WTC11 (cell line): Measurements from ENCODE around the gene SRRM5. TPM values are rescaled to one million over a fixed set of nuclear protein-coding genes. Genes with fewer than 3 reads are reported as not detected.

Source experiments
- ATAC-seq: fragments of 200-7000 bp; cut with Tn5 transposase; 2 replicates; pipeline ENCODE4 v1.10.0; 2021; ENCODE audit warnings: mild to moderate bottlenecking, moderate library complexity
- CTCF ChIA-PET: fragments of 300-600 bp; sonication (Branson Sonifier 250); formaldehyde crosslinking; loops from one replicate; lab custom pipeline; 2021; ENCODE audit warnings: antibody characterized with exemption; lab: Charles Lee
- POLR2A ChIA-PET: fragments of 350-600 bp; sonication (Branson Sonifier 250); formaldehyde crosslinking; loops from one replicate; lab custom pipeline; 2021; ENCODE audit warnings: antibody characterized with exemption; lab: Charles Lee
- DNase-seq: peaks from one replicate; pipeline ENCODE4 v3.0.0; 2021; ENCODE audit warnings: low spot score
- H3K27ac Mint-ChIP-seq: 2 replicates; pipeline ENCODE4 v1.8.0; 2021; ENCODE audit warnings: mixed read lengths
- H3K27me3 Mint-ChIP-seq: 2 replicates; pipeline ENCODE4 v1.8.0; 2021; ENCODE audit warnings: low read depth, mild to moderate bottlenecking, moderate library complexity, mixed read lengths
- H3K36me3 Mint-ChIP-seq: 2 replicates; pipeline ENCODE4 v1.8.0; 2021; ENCODE audit warnings: mixed read lengths
- H3K4me1 Mint-ChIP-seq: 2 replicates; pipeline ENCODE4 v1.8.0; 2022; ENCODE audit warnings: mixed read lengths
- H3K4me3 Mint-ChIP-seq: 2 replicates; pipeline ENCODE4 v1.8.0; 2021; ENCODE audit warnings: mild to moderate bottlenecking, moderate library complexity, mixed read lengths
- H3K9me3 Mint-ChIP-seq: 2 replicates; pipeline ENCODE4 v1.8.0; 2021; ENCODE audit warnings: mixed read lengths
- ELF4 ChIP-seq: sonication (generic); formaldehyde crosslinking; IDR thresholded peaks from 2 replicates; pipeline ENCODE4 v1.8.1; 2022; ENCODE audit warnings: low read depth, mild to moderate bottlenecking, moderate library complexity, missing genetic modification reagents
- EMX1 ChIP-seq: fragments of 250-450 bp; sonication (Bioruptor Pico); IDR thresholded peaks from 2 replicates; pipeline ENCODE4 v1.8.0; 2021; ENCODE audit warnings: mild to moderate bottlenecking
- FOXK1 ChIP-seq: sonication (generic); formaldehyde crosslinking; IDR thresholded peaks from 2 replicates; pipeline ENCODE4 v1.8.0; 2022; ENCODE audit warnings: mild to moderate bottlenecking, moderate library complexity, missing genetic modification reagents
- GABPB1 ChIP-seq: sonication (generic); formaldehyde crosslinking; IDR thresholded peaks from 2 replicates; pipeline ENCODE4 v1.8.1; 2023; ENCODE audit warnings: mild to moderate bottlenecking, missing genetic modification reagents
- GRHL2 ChIP-seq: fragments of 250-450 bp; sonication (Bioruptor Pico); IDR thresholded peaks from 2 replicates; pipeline ENCODE4 v1.8.0; 2022; ENCODE audit warnings: mild to moderate bottlenecking, moderate library complexity; ENCODE audit not compliant: insufficient replicate concordance, severe bottlenecking
- NFYB ChIP-seq: sonication (generic); formaldehyde crosslinking; conservative IDR thresholded peaks from 2 replicates; pipeline ENCODE4 v1.8.0; 2022; ENCODE audit warnings: low read depth, missing genetic modification reagents
- PRRX2 ChIP-seq: fragments of 250-450 bp; sonication (Bioruptor Pico); IDR thresholded peaks from 2 replicates; pipeline ENCODE4 v1.8.0; 2021; ENCODE audit warnings: mild to moderate bottlenecking
- RELA ChIP-seq: sonication (generic); formaldehyde crosslinking; IDR thresholded peaks from 2 replicates; pipeline ENCODE4 v1.8.1; 2022; ENCODE audit warnings: missing genetic modification reagents, mild to moderate bottlenecking, borderline replicate concordance
- SP1 ChIP-seq: sonication (generic); formaldehyde crosslinking; conservative IDR thresholded peaks from 2 replicates; pipeline ENCODE4 v1.8.1; 2022; ENCODE audit warnings: missing genetic modification reagents
- ZNF138 ChIP-seq: sonication (generic); formaldehyde crosslinking; conservative IDR thresholded peaks from 2 replicates; pipeline ENCODE4 v1.8.1; 2022; ENCODE audit warnings: mild to moderate bottlenecking, moderate library complexity, missing genetic modification reagents
- ZNF396 ChIP-seq: fragments of 250-450 bp; sonication (Bioruptor Pico); IDR thresholded peaks from 2 replicates; pipeline ENCODE4 v1.8.0; 2021; ENCODE audit warnings: mild to moderate bottlenecking, moderate library complexity, borderline replicate concordance
- total RNA-seq: library from RNA; stranded (reverse); gene quantifications from 3 replicates; pipeline ENCODE4 v1.2.3, GENCODE V29; 2021
- TF ChIP-seq, protein P1 (sequence below): sonication (generic); formaldehyde crosslinking; IDR thresholded peaks from 2 replicates; pipeline ENCODE4 v1.8.1; 2022; ENCODE audit warnings: low read depth, mild to moderate bottlenecking, moderate library complexity, missing genetic modification reagents, borderline replicate concordance
- TF ChIP-seq, protein P2 (sequence below): sonication (generic); formaldehyde crosslinking; IDR thresholded peaks from 2 replicates; pipeline ENCODE4 v1.8.1; 2022; ENCODE audit warnings: missing genetic modification reagents, borderline replicate concordance
- TF ChIP-seq, protein P3 (sequence below): sonication (generic); formaldehyde crosslinking; IDR thresholded peaks from 2 replicates; pipeline ENCODE4 v1.8.0; 2022; ENCODE audit warnings: missing genetic modification reagents
- TF ChIP-seq, protein P4 (sequence below): sonication (generic); formaldehyde crosslinking; IDR thresholded peaks from 2 replicates; pipeline ENCODE4 v1.8.1; 2022; ENCODE audit warnings: mild to moderate bottlenecking, moderate library complexity, missing genetic modification reagents
- TF ChIP-seq, protein P5 (sequence below): sonication (generic); formaldehyde crosslinking; IDR thresholded peaks from 2 replicates; pipeline ENCODE4 v1.8.0; 2022; ENCODE audit warnings: mild to moderate bottlenecking, missing genetic modification reagents
- TF ChIP-seq, protein P6 (sequence below): fragments of 200-600 bp; IDR thresholded peaks from 2 replicates; pipeline ENCODE4 v1.8.0; 2022; ENCODE audit warnings: antibody characterized with exemption
- TF ChIP-seq, protein P7 (sequence below): sonication (generic); formaldehyde crosslinking; conservative IDR thresholded peaks from 2 replicates; pipeline ENCODE4 v1.8.1; 2023; ENCODE audit warnings: mild to moderate bottlenecking, low read depth, missing genetic modification reagents, moderate library complexity
- TF ChIP-seq, protein P8 (sequence below): fragments of 250-450 bp; sonication (Bioruptor Pico); conservative IDR thresholded peaks from 2 replicates; pipeline ENCODE4 v1.9.0; 2021; ENCODE audit warnings: mild to moderate bottlenecking

Gene SRRM5
- total RNA-seq, 1 experiment from 2014 or later: 0.42 TPM

DNA sequence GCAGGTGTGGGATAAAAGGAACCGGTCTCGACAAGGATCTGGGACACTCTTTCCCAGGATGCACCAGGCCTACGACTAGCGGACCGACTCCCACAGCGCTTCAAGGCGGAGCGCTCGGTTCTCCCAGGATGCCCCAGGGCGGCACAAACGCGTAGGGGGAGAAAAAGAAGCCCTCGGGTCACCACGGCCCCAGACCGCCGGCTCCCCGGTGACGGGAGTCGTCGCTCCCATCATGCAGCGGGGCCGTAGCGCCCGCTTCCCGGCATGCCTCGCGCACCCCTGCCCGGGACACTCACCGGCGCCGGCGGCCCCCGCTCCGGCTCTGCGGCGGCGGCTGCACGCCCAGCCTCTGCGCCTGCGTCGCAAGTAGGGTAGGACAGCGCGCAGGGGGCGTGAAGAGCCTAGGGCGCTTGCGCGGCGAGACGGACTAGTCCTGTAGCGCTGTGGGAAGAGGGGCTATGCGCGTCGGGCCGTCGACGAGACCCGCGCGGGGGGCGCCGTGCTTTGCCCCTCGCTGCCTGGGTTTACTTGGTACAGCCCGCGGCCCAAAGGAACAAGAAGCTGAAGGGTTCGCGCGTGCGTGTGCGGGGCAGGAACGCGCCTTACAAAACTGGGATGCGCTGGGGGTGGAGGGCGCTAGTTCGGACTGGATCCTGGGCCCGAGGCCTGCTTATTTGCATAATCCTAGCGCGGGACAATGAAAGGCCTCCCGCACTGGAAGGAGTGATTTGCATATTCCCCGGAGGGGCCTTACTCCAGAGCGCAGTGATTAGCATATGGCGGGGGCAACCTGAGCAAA is 7.6 kb downstream of the SRRM5 start, which contains the start of gene ZNF428:
TSS of gene ZNF428 (minus strand) at position 368 of the 799 bp plus-strand sequence. CDS start 5,325 bp downstream, outside the sequence.
- peaks cover 24% of the 10 kb centered on the region for H3K4me1 Mint-ChIP-seq
- no peaks in the 10 kb centered on the region for H3K36me3 Mint-ChIP-seq
- ChIA-PET POLR2A (interaction anchor here (1.0 kb wide), 1 partner anchor 12 kb away, joined by 3 read pairs; no protein-coding TSS in a partner anchor), CTCF (interaction anchor here (0.6 to 1.3 kb wide), 2 partner anchors 25 to 104 kb away, joined by 4 read pairs; no protein-coding TSS in a partner anchor)
- peak; percentile 93 for DNase-seq
- peak; percentile 81 for ATAC-seq
- peak within 1 kb of the TSS; percentile 97 for H3K27ac Mint-ChIP-seq
- H3K27me3 Mint-ChIP-seq: no peaks in the 10 kb centered on the region; the same call in 1 of the 2 replicates
- peak within 1 kb of the TSS; percentile 74 for H3K4me3 Mint-ChIP-seq
- H3K9me3 Mint-ChIP-seq: no peaks in the 10 kb centered on the region
- TF ChIP-seq, protein P1, sequence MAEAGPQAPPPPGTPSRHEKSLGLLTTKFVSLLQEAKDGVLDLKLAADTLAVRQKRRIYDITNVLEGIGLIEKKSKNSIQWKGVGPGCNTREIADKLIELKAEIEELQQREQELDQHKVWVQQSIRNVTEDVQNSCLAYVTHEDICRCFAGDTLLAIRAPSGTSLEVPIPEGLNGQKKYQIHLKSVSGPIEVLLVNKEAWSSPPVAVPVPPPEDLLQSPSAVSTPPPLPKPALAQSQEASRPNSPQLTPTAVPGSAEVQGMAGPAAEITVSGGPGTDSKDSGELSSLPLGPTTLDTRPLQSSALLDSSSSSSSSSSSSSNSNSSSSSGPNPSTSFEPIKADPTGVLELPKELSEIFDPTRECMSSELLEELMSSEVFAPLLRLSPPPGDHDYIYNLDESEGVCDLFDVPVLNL (CRISPR knock-in tag): no peak
- TF ChIP-seq NFYB (CRISPR knock-in tag) (0 out of 2 replicates have a peak, but pooled peaks have one; percentile 16), GRHL2 (CRISPR knock-in tag) (no peak), RELA (no peak), ZNF396 (CRISPR knock-in tag) (no peak), PRRX2 (CRISPR knock-in tag) (no peak), ELF4 (CRISPR knock-in tag) (0 out of 2 replicates have a peak, but pooled peaks have one; percentile 41), EMX1 (CRISPR knock-in tag) (no peak), GABPB1 (CRISPR knock-in tag) (peak; percentile 56; the same call in 1 of the 2 replicates), FOXK1 (CRISPR knock-in tag) (peak; percentile 54; the same call in 1 of the 2 replicates), SP1 (CRISPR knock-in tag) (peak; percentile 75), ZNF138 (no peak)
- TF ChIP-seq, protein P2, sequence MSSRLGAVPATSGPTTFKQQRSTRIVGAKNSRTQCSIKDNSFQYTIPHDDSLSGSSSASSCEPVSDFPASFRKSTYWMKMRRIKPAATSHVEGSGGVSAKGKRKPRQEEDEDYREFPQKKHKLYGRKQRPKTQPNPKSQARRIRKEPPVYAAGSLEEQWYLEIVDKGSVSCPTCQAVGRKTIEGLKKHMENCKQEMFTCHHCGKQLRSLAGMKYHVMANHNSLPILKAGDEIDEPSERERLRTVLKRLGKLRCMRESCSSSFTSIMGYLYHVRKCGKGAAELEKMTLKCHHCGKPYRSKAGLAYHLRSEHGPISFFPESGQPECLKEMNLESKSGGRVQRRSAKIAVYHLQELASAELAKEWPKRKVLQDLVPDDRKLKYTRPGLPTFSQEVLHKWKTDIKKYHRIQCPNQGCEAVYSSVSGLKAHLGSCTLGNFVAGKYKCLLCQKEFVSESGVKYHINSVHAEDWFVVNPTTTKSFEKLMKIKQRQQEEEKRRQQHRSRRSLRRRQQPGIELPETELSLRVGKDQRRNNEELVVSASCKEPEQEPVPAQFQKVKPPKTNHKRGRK (CRISPR knock-in tag): no peak
- TF ChIP-seq, protein P3, sequence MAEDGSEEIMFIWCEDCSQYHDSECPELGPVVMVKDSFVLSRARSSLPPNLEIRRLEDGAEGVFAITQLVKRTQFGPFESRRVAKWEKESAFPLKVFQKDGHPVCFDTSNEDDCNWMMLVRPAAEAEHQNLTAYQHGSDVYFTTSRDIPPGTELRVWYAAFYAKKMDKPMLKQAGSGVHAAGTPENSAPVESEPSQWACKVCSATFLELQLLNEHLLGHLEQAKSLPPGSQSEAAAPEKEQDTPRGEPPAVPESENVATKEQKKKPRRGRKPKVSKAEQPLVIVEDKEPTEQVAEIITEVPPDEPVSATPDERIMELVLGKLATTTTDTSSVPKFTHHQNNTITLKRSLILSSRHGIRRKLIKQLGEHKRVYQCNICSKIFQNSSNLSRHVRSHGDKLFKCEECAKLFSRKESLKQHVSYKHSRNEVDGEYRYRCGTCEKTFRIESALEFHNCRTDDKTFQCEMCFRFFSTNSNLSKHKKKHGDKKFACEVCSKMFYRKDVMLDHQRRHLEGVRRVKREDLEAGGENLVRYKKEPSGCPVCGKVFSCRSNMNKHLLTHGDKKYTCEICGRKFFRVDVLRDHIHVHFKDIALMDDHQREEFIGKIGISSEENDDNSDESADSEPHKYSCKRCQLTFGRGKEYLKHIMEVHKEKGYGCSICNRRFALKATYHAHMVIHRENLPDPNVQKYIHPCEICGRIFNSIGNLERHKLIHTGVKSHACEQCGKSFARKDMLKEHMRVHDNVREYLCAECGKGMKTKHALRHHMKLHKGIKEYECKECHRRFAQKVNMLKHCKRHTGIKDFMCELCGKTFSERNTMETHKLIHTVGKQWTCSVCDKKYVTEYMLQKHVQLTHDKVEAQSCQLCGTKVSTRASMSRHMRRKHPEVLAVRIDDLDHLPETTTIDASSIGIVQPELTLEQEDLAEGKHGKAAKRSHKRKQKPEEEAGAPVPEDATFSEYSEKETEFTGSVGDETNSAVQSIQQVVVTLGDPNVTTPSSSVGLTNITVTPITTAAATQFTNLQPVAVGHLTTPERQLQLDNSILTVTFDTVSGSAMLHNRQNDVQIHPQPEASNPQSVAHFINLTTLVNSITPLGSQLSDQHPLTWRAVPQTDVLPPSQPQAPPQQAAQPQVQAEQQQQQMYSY (CRISPR knock-in tag): peak; percentile 54
- TF ChIP-seq, protein P4, sequence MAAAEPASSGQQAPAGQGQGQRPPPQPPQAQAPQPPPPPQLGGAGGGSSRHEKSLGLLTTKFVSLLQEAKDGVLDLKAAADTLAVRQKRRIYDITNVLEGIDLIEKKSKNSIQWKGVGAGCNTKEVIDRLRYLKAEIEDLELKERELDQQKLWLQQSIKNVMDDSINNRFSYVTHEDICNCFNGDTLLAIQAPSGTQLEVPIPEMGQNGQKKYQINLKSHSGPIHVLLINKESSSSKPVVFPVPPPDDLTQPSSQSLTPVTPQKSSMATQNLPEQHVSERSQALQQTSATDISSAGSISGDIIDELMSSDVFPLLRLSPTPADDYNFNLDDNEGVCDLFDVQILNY: peak; percentile 90
- TF ChIP-seq, protein P5, sequence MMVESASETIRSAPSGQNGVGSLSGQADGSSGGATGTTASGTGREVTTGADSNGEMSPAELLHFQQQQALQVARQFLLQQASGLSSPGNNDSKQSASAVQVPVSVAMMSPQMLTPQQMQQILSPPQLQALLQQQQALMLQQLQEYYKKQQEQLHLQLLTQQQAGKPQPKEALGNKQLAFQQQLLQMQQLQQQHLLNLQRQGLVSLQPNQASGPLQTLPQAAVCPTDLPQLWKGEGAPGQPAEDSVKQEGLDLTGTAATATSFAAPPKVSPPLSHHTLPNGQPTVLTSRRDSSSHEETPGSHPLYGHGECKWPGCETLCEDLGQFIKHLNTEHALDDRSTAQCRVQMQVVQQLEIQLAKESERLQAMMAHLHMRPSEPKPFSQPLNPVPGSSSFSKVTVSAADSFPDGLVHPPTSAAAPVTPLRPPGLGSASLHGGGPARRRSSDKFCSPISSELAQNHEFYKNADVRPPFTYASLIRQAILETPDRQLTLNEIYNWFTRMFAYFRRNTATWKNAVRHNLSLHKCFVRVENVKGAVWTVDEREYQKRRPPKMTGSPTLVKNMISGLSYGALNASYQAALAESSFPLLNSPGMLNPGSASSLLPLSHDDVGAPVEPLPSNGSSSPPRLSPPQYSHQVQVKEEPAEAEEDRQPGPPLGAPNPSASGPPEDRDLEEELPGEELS (CRISPR knock-in tag): peak; percentile 73
- TF ChIP-seq, protein P6, sequence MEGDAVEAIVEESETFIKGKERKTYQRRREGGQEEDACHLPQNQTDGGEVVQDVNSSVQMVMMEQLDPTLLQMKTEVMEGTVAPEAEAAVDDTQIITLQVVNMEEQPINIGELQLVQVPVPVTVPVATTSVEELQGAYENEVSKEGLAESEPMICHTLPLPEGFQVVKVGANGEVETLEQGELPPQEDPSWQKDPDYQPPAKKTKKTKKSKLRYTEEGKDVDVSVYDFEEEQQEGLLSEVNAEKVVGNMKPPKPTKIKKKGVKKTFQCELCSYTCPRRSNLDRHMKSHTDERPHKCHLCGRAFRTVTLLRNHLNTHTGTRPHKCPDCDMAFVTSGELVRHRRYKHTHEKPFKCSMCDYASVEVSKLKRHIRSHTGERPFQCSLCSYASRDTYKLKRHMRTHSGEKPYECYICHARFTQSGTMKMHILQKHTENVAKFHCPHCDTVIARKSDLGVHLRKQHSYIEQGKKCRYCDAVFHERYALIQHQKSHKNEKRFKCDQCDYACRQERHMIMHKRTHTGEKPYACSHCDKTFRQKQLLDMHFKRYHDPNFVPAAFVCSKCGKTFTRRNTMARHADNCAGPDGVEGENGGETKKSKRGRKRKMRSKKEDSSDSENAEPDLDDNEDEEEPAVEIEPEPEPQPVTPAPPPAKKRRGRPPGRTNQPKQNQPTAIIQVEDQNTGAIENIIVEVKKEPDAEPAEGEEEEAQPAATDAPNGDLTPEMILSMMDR: no peak
- TF ChIP-seq, protein P7, sequence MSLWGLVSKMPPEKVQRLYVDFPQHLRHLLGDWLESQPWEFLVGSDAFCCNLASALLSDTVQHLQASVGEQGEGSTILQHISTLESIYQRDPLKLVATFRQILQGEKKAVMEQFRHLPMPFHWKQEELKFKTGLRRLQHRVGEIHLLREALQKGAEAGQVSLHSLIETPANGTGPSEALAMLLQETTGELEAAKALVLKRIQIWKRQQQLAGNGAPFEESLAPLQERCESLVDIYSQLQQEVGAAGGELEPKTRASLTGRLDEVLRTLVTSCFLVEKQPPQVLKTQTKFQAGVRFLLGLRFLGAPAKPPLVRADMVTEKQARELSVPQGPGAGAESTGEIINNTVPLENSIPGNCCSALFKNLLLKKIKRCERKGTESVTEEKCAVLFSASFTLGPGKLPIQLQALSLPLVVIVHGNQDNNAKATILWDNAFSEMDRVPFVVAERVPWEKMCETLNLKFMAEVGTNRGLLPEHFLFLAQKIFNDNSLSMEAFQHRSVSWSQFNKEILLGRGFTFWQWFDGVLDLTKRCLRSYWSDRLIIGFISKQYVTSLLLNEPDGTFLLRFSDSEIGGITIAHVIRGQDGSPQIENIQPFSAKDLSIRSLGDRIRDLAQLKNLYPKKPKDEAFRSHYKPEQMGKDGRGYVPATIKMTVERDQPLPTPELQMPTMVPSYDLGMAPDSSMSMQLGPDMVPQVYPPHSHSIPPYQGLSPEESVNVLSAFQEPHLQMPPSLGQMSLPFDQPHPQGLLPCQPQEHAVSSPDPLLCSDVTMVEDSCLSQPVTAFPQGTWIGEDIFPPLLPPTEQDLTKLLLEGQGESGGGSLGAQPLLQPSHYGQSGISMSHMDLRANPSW (CRISPR knock-in tag): no peak
- TF ChIP-seq, protein P8, sequence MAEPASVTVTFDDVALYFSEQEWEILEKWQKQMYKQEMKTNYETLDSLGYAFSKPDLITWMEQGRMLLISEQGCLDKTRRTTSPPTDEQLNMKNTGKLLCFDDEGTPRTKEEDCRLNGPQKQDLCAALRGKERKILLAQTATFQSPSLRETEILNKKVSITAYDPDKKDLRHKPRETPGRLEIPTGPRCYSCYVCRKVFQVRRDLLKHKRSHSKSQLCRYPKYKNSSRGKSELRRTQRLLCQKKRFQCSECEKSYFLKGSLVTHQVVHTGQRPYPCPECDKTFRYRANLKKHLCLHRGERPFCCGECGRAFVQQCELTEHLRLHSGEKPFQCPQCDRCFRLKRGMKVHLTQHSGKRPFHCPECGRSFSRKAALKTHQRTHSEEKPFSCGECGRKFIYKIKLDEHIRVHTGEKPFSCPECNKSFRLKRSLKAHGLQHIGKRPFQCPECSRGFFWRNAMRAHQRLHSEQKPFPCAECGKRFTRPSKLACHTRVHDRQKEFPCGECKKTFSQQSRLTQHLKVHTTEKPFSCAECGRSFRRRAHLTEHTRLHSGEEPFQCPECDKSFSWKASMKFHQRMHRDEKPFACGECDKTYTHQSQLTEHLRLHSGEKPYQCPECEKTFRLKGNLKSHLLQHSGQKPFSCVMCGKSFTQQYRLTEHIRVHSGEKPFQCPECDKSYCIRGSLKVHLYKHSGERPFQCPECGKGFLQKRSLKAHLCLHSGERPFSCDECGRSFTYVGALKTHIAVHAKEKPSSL (CRISPR knock-in tag): no peak
